Cerebellar cortex (tissue), 1 donor: ENCODE results near the gene KIF5C.

Experiments used
- DNase-seq: peaks from one replicate; pipeline ENCODE4 v3.0.0-alpha.2; 2015; ENCODE audit warnings: low spot score

The KIF5C gene

DNA sequence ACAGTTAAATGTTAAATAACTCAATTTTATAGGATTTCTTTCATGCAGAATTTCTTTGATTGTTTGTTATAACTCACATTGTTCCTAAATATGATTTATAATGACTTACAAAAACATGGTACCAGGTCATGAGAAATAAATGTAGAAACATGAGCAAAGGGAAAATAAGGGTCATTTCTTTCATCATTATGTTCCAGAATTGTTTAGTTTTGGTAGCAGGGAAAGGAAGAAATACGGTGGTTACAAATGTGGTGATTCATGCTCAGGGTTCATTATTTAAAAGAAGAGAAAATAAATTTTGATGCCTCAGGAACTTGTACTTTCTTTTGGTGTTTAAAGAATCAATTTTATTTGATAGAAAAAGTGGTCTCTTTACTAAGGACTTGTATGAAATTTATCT, 167.9 kb downstream of the KIF5C start:
- DNase-seq = no peak

- no peak for DNase-seq
Measured at GRCh38 chr2:149044500-149044899, 169.5 kb downstream of the KIF5C start.

DNA sequence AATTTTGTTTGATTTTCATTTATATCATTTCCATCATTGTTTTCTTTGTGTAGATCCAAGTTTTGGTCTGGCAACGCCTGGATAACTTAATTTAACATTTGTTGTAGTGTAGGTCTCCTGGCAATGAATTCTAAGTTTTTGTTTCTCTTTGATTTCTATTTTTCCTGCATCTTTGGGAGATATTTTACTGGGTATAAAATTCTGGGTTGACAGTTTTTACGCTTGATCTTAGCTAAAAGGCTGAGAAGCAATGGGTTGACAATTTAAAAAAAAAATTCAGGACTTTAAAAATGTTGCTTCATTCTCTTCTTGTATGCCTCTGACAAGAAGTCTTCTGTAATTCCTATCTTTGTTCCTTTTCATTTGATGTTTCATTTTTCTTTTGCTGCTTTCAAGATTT, 172.1 kb downstream of the KIF5C start:
- DNase-seq = no peak

GRCh38 chr2:149049142-149049541, 174.1 kb downstream of the KIF5C start:
- DNase-seq = no peak

- DNase-seq = no peak
Measured at GRCh38 chr2:149050188-149050587, 175.2 kb downstream of the KIF5C start.

GRCh38 chr2:149055751-149056150, 180.7 kb downstream of the KIF5C start:
- DNase-seq = no peak

DNA sequence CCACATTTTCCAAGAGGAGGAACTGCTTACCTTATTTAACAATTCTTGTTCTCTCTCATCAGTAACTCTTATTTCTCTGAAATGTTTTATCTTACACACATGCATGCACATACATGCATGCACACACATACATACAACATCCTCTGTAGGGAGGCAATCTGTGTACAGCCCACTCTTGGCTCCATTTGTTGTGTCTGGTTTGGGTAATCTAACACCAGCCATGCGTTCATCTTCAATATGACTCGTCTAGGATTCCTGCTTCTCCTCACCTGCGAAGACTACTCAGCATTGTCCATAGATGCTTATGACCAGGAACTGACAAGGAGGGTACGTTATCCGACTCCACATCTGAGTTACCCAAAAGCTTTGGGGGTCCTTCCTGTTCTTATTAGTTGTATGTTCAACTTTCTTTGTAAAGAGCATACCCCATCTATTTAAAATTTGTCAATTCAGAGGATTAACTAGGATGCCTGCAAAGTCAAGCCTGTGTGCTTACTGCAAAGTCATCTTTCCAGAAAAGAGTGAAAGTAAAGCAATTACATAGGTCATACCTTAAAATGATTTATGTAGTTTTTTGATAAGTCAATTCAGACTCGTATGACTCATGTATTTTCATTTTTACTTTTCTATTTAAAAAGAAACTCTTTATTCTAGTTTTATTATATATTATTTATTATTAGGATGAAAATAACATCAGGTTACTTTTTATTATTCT, 181.7 kb downstream of the KIF5C start:
- no peak for DNase-seq

GRCh38 chr2:149057401-149057800, 182.4 kb downstream of the KIF5C start:
- DNase-seq = no peak

- DNase-seq = no peak
Measured at GRCh38 chr2:149058936-149059335, 183.9 kb downstream of the KIF5C start.

DNA sequence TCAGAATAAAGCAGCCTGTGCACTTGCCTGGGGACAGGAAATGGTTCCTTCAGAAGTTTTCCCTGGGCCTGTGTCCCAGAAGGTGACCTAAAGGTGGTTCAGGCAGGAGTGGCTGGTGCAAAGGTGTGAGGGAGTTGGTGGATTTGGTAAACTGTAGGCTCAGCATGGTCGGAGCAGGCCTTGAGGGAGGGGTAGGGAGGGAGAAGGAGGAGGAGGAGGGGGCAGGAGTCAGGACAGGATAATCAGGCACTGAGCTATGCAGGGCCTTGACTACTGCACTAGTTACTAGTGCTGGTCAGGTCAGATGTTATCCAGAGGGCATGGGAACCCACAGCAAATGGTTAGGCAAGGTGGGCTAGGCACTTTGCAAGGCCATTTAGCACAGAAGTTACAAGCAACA, 184.8 kb downstream of the KIF5C start:
- no peak for DNase-seq

GRCh38 chr2:149061133-149061745, 186.2 kb downstream of the KIF5C start:
- DNase-seq = no peak

DNA sequence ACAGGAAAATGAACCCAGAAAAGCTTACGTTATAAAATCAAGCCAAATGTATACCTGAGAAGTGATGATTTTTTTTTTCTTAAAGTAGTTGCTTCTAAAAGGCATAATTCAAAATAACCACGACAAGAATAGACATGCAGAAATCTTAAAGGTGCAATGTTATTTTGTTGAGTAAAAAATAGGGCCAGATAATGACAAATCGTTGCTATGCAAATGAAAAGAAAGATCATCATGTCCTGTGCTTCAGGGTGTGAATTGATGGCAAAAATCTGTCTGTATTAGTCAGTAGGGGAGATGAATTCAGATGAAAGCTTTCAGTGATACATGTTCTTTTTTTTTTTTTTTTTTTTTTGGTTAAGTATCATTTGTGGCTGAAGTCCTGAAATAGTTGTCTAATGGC, 187.5 kb downstream of the KIF5C start:
- no peak for DNase-seq

DNA sequence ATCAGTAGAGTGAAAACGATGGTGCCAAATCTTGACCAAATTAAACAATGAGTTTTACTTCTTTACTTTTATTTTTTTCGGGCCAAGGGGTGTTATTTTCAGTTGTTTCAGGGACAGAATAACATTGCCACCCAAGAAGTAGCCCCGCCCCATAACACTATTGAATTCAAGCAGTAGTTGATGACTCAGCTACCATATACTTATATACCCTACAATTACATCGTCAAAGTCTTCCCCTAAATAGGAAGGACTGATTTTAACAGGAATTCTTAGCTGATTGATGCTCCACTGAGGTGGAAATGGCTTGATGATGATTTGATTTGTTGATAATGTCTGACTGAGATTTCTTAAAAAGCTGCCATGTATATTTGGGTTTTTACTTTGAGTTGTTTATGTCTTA, 188.2 kb downstream of the KIF5C start:
- no peak for DNase-seq

DNA sequence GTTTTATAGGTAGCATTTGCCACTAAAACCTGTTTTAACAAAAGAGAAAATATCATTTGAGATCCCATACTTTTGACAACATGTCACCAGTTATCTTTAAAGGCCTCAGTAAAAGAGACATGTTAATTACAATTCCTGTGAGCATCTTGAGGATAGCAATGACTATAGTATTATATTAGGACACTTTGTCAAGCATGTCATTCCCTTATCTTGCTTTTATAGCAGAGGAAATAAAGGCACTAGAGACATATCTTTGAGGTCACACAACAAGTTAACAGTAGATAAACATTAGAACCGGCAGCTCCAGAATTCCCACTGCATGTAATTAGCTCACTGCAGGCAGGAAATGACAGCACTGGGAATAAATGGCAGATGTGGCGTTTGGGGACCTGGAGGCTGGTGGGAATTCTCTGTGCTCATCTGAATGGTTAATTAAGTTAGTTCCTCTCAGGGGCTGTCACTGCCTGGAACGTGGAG, 189.4 kb downstream of the KIF5C start:
- DNase-seq = no peak

DNA sequence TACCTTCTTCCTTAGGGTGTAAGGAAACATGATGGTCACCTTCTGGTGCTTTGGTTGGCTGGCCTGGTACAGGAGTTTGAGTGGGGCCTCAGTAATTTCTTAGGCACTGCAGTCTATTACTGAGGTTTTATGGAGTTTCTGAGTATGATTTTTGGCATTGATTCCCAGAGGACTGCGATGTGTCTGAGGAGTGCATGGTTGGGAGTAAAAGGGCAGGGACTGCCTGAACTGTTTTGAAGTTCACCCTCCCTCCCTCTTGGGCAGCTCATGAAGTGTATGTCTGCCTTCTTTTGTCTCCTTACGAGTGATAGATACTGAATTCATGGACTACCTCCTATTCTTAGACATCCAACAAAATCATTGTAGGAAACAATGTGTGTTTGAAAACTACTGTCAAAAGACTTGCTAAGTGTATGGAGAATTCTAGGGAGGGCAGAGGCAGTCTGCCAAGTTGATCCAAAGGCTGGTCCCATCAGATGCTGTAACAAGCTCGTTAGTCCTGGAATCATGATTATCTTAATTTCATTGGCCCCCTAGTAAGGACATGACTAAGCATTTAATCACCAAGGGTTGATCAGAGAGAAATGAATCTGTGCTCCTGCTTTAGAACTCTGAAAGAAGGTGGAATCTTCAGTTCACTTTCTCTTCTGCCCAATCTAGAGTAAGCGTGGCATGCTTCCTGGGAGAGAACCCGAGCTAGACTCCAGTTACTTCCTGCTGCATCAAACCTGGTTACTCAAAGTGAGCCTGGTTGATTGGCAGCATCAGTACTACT, 190.0 kb downstream of the KIF5C start:
- DNase-seq = no peak

DNA sequence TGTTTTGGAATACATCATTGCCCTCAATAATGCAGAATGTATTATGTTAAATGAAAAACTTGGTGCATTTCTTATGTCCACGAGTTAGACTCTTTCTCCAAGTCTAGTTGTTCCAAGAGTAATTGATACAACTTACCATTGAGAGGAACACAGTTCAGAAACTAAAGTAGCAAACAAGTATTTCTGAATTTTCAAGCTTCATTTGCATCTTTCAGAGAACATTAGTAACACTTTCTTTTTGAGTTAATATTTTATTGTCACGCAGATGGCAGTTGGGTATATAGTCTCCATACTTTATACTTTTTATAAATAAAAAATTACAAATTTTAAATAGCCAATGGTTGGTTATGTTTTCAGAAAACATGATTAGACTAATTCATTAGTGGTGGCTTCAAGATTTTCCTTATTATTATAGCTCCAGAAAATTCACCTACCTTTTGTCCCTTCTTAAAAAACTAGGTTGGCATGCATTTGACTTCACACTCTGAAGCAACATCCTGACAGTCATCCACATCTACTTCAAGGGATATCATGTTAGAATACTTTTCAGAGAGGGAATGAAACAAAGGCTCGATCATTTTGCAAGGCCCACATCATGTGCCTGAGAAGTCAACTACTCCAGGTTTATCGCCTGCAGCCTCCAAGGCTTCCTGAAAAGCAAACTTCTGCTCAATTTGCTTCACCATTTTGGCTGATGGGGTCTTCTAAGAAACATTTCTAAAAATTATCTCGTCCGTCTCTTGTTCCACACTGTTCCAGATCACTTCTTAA, 193.4 kb downstream of the KIF5C start:
- no peak for DNase-seq

DNA sequence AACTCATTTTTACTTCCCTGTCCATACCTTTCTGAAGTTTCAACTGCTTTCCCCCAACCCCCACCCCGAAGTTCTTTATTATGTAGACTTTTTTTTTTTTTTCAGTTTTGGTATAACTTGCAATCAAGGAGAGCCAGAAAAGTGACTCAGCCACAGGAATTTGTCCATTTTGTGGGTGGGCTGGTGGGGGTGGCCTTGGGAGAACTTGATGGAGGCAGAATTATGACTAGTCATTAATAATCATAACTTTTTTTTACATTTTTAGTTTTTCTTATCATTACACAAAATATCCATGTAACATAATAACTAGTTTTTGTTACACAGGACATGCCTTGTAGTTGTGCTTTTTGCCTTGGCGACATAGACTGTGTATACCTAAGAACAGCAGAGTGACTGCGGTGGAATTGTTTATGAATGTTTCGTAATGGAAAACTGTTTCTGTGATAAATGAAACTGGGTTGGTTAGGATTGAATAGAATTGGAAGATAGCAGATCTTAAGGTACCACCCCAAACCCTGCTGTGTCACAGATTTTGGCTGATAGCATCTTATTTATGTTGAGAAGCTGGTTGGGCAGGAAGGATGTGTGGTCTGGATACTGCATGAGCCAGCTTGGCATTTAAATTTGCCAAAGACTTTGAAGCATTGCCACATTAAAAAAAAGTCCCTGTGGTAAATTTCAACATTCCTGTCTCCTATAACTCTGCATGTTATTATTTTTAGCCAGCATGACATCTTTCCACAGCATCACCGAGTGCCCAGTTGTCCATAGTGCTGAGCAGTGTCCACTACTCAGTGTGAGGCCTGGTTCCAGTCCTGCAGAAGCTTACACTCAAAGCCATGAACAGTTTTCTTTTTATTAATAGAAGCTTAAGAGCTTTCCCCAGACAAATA, 194.2 kb downstream of the KIF5C start:
- no peak for DNase-seq

- peak; percentile 72 for DNase-seq
Measured at GRCh38 chr2:149070681-149071320, 195.8 kb downstream of the KIF5C start.

DNA sequence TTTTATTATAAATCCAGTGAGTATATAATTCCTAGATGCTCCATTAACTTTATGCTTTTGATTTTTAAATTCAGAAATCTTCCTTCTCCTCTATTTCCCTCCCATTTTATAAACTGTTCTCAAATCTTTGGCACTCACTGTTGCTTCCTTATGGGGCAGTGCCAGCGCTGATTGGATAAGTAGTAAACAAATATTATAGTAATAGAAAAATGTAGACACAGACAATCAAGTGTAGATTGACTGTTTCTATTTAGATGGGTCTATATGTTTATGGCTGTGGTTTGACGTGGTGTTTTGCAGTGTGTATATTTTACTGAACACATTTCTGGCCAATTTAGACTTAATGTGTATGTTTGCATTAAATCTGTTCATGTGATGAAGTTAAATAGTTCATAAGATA, 200.1 kb downstream of the KIF5C start:
- no peak for DNase-seq

GRCh38 chr2:149075853-149076252, 200.8 kb downstream of the KIF5C start:
- no peak for DNase-seq
